GM15510 (cell line): ENCODE data around the gene MAB21L4.

Experiments used
- POLR2A ChIP-seq: IDR thresholded peaks from 3 replicates; pipeline ENCODE4 v1.6.1; 2011; ENCODE audit warnings: borderline replicate concordance; ENCODE audit not compliant: insufficient read length; ENCODE audit errors: extremely low read depth

MAB21L4 gene

GRCh38 chr2:240872317-240873097 is 23.4 kb downstream of the MAB21L4 start:
- TF ChIP-seq POLR2A = no peak

DNA sequence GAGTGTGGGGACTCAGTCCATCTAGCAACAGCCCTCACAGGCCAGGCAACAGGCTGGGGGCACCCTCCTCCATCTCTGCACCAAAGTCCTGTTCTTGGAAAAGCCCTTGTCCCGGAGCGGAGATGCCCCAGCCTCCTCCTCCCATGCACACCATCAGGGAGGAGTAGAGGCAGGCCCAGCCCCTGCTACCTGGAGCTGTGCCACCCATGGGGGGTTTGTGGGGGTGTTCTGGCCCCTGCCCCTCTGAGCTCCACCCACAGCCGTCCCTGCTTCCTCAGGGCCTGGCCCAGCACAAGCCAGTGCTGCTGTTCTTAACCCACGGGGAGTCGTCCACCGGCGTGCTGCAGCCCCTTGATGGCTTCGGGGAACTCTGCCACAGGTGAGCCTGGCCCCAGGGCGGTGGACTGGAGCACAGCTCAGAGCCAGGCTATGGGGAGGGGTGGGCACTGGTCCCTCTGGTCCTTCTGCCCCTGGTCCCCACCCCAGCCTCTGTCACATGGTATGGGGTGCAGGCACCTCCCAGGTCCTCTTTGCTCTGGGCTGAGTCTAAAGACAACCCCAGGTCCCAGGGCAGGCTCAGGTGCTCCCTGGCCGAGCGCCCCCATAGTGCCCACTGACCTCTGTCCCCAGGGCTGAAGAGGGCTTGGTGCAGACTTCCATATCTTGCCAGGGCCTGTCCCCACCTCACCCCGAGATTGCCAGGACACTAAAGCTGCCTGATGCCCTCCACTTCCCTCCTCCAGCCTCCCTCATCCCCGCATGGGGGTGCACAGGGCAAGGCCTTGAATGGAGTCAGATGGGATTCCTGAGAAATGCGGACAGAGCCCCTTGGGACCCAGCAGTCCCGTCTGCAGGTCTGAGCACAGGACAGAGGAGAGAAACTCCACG is 24.6 kb downstream of the MAB21L4 start:
- TF ChIP-seq POLR2A = no peak

- no peak for TF ChIP-seq POLR2A
Observed at GRCh38 chr2:240869956-240870875, 25.7 kb downstream of the MAB21L4 start.

DNA sequence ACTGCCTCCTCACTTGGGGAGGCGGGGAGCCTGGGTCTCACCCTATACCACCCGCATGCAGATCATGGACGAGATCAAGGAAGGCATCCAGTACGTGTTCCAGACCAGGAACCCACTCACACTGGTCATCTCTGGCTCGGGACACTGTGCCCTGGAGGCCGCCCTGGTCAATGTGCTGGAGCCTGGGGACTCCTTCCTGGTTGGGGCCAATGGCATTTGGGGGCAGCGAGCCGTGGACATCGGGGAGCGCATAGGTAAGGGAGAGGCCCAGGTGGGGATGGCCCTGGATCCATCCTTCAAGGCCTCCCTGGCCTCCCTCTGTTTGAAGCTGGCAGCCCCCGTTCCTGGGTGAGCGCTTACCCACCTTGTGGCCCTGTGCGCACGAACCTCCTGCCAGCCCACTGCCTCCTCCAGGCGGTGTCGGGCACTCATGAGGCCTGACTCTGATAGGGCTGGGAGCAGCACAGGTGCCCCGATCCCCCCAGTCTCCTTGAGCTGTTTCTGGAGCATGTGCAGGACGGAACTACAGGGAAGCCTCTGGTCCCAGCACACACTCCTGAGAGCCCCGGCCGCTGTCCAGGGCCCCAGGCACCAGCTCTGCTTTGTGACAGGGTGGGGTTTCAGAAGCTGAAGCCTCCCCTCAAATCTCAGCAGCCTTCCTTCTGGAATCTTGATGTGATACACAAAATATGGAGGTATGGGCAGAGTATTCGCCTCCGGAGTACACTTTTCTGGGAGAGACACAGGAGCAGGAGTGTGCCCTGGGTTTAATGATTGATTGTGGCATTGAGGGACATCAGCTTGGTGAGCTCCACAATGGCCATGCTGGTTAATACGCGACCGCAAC is 26.6 kb downstream of the MAB21L4 start:
- TF ChIP-seq POLR2A = no peak

- no peak for TF ChIP-seq POLR2A
Observed at GRCh38 chr2:240868286-240869108, 27.5 kb downstream of the MAB21L4 start, which contains the start of gene AGXT. TSS of gene AGXT (plus strand) at chr2:240868824. CDS start at chr2:240868866, 42 bp downstream.

DNA sequence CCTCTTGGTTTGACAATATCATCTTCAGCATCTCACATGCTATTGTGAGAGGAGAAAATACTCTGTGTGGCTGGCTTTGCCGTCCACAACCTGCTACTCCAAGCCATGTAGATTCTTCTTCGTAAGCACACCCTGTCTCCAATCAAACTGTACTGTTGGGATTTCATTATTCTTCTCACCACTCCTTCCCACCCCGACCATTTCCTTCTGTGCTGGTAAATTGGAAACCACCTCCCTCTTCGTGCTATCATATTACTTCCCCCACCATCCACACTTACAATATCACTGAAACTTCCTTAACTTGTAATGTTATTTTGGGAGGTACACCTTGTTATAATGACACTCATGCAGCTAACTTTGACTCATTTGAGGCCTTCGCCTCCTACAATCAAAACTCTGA is 30.6 kb downstream of the MAB21L4 start:
- no peak for TF ChIP-seq POLR2A

DNA sequence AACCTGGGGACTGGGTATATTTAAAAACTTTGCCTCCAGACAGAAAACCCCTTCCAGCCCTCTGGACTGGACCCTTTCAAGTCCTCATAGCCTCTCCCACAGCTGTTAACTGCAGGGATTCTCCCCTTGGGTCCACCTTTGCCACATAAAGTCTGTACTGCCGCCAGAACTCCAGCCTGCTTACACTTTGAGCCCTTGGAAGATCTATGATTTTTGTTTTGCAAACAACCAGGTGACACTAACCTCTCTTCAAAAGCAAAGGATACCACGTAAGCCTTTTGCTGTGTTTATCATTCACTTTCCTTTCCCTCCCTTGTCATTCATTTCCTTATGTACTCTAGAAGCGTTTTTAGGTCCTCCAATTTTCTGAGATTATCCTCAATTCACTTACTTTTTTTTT is 31.5 kb downstream of the MAB21L4 start:
- no peak for TF ChIP-seq POLR2A

DNA sequence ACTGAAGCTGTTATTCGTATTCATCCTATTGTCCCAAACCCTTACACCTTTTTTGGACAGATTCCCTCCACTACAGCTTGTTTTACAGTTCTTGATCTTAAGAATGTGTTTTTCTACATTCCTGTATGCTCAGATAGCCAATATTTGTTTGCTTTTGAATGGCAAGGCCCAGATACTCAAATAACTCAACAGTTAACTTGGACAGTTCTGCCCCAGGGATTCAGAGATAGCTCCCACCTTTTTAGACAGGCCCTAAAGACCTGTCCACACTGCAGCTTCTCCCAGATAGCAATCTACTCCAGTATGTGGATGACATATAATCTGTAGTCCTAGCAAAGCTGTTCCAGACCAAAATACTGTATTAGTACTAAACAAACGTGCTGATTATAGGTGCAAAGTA is 34.4 kb downstream of the MAB21L4 start:
- no peak for TF ChIP-seq POLR2A

GRCh38 chr2:240858871-240859270 is 37.1 kb downstream of the MAB21L4 start:
- no peak for TF ChIP-seq POLR2A

DNA sequence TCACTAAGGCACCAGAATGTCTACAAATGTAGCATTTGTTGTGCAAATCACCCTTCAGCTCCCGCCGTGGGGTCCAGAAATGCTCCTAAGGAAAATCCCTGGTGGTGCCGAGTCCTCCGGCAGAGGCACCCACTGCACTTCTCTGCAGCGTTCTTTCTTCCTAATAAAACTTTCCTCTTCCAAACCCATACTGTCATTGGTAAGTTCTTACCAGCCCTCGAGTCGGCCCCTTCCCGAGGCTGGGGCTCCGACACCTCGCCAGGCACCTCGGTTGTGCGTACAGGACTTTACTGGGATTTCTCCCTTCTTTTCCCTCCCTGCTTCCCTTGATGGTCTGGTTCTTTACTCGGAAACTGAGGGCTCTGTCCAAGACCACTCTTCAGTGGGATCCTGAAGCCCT is 37.6 kb downstream of the MAB21L4 start:
- no peak for TF ChIP-seq POLR2A

DNA sequence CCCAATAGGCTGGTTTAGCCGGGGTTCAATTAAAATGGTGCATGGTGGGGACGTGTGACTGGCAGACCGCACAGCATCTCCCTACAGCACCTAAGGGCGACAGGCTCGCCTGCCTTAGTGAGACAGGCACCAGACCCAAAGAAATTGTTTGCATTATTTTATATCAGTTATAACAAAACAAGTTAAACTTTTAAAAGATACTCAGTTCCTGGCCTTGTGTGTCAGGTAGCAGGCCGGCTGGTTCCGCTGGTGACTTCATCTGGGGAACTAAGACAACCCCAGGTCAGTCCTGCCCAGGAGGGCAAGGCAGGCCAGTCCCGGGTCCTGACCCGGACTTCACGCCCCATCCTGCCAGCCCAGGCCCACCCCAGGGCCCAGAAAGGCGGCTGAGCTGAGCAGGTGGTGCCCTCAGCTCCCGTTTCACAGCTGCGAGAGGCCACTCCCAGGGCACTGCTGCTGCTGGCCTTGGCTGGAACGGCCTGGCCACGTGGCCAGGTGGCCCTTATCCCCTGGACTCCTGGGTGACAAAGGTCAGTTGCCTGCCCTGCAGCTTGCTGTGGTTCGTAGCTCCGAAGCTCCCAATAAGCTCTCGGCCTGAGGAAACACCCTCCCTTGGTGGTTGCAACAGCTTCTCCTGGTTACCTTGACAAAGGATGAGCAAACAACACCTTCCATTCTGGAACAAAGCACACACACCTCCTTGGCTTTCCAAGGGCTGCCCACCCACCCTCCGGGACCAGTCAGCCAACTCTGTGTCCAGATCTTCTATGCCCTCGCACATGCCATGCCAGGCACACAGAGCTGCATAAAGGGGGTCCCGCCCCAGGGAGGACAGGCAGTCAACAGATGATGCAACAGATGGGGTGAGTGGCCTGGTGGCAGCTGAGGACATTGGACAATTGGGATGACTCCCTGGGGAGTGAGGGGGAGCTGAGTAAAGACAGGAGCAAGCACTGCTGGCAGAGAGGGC is 38.6 kb downstream of the MAB21L4 start:
- no peak for TF ChIP-seq POLR2A

DNA sequence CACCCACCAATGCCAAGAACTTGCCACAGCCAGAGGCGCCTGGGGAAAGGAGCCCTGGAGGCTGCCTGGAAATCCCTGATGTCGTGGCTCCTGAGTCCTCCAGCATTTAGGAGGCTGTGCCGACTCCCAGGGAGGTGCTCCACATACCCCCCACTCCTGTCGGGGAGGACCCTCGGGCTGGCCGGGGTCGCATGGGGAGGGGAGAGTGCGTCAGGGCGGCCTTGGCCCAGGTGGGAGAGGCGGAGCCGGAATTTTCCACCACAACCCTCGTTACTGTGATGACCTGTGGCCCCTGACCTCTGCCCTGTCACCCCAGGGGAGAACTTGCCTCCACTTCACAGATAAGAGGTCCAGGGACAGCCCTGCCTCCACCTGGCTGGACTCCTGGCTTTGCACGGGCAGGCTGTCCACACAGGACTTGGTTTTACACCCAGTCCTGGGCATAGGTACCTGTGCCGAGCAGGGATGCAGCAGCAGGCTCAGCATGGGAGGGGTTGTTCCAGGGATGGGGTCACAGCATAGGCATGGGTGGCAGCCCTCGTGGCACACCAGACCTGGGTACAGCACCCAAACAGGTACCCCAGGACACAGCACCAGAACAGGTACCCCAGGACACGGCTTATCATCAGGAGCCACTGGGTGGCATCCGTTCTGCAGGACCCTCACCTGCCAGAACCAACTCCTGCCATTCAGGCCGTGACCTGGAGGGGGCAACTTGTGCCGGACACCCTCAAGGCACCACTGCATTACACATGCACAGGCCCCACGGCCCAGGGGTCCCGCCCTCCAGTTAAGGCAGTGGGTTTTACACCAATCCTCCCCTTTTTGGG is 39.6 kb downstream of the MAB21L4 start:
- no peak for TF ChIP-seq POLR2A

DNA sequence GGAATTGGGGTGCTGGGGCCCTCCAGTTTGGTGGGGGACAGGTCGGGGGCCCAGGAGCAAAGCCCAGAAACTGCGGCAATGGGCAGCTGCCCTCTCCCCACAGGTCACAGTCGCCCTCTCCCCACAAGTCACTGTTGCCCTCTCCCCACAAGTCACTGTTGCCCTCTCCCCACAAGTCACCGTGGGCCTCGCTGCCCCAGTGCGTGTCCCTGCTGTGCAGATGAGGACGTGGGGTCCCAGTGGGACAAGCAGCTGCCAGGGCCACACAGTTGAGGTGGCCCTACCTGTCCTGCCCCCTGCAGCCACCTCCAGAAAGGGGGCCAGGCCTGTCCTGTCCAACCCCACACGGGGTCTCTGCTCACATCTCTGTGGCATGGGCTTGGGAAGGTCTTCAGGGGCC is 40.3 kb downstream of the MAB21L4 start:
- TF ChIP-seq POLR2A = no peak
